Right ventricle myocardium inferior (tissue), 1 donor: ENCODE results near the gene TBC1D22A. TPM values are rescaled to one million over a fixed set of nuclear protein-coding genes. Genes with fewer than 3 reads are reported as not detected.

ENCODE experiments used
- ATAC-seq: fragments of 200-7000 bp; cut with Tn5 transposase; one replicate; pipeline ENCODE4 v1.9.1; 2020; ENCODE audit warnings: mild to moderate bottlenecking, moderate library complexity
- DNase-seq: peaks from one replicate; pipeline ENCODE4 v3.0.0; 2021; ENCODE audit errors: missing footprints
- intact Hi-C: fragments of 100-400 bp; cut with DNase I; formaldehyde crosslinking; loops from one replicate; pipeline ENCODE4 v1.11.0; 2022
- total RNA-seq: library from RNA; stranded (reverse); fragmentation: NEBNext Ultra II Directional; extraction: Animal tissue kit (Norgen Biotek cat#: 25700); gene quantifications from one replicate; pipeline ENCODE4 v1.2.1, GENCODE V29; 2021
- donor health status: DM: no; HTN: yes; CAD: no; lungs with severe emphysema.

The TBC1D22A gene
- total RNA-seq, 1 donor from 2014 or later, result 14.6 TPM

DNA sequence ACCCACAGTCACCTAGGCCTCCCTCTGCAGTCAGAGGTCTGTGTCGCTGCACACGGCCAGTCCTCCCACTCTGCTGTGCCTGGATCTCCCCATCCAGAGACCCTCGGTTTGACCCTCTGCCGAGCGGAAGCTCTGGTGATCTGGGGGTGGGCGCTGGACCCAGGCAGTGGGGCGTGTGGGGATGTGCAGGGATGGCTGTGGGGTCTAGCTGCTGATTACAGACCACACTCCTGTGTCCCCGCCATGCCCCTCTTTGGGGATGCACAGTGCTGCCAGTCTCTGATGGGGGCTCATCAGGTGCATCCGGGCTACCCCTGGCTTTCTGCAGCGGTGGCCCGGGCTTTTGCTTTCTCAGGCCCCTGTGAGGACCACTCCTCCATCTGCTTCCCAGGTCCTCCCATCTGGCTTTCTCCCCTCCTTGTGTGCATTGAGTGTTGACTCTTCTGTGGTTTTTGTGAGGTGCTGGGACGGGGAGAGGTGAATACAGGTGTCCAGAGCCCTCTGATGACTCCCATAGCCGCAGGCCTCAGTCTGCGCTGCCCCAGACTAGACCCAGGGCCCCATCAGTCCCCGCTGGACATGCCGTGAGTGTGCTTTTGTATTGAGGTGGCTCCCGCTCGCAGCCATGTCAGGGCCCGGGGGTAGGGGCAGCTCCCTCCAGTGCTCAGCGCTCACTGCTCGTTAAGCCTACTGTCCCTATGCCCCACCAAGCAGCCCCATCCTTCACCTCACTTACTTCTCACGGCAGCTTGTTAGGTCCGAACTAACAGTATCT is 251.6 kb downstream of the TBC1D22A start:
- DNase-seq (peak; percentile 40), ATAC-seq (no peak)
- intact Hi-C loops, result no loop called here

GRCh38 chr22:47014636-47015345 is 252.3 kb downstream of the TBC1D22A start:
- peak; percentile 56 for DNase-seq
- intact Hi-C loops, result no loop called here
- ATAC-seq, result no peak

- intact Hi-C loops, result no loop called here
- peak; percentile 57 for DNase-seq
Observed at GRCh38 chr22:47015589-47016178, 253.2 kb downstream of the TBC1D22A start.

DNA sequence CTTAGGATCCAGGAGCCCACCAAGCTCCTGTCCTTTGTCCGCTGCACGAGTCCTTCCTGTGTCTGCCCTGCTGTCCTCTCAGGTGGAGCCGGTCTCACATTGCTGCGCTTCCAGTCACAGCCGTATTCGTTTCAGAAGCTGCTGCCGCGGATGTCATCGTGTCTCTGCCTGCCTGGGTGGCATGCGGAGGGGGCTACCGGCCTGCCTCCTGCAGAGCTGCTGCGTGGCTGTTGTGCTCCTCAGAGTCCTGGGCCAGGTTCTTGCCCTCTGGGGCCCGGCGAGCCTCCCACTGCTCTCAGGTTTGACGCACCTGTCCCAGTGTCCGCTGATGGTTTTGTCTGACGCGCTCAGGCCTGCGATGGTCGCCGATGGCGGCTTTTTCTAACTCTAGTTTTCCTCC is 254.2 kb downstream of the TBC1D22A start:
- ATAC-seq, result no peak
- no peak for DNase-seq
- intact Hi-C loops, result no loop called here

More at GRCh38 chr22:47015589-47016178, 253.2 kb downstream of the TBC1D22A start:
- no peak for ATAC-seq

DNA sequence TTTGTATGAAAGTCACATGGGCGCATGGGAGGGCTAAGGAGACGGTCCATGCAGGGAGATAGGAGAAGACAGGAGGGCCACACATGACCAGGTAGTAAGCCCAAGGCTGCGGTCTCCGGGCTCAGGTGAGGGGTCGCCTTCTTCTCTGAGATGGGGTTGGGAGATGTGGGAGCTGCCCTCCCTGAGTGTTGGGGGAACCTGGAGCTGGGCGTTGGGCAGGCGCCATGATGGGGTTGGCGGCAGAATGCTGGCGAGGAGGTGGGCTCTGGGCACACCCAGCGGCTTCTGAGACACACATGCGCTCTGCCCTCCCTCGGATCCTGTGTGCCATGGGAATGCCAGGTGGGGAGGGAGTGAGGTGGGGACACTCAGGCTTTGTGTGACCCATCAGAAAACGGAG is 254.8 kb downstream of the TBC1D22A start:
- intact Hi-C loops, result no loop called here
- DNase-seq, result peak; percentile 46
- ATAC-seq, result no peak

- intact Hi-C loops, result no loop called here
- peak; percentile 67 for DNase-seq
- no peak for ATAC-seq
Observed at GRCh38 chr22:47018010-47018910, 255.8 kb downstream of the TBC1D22A start.

DNA sequence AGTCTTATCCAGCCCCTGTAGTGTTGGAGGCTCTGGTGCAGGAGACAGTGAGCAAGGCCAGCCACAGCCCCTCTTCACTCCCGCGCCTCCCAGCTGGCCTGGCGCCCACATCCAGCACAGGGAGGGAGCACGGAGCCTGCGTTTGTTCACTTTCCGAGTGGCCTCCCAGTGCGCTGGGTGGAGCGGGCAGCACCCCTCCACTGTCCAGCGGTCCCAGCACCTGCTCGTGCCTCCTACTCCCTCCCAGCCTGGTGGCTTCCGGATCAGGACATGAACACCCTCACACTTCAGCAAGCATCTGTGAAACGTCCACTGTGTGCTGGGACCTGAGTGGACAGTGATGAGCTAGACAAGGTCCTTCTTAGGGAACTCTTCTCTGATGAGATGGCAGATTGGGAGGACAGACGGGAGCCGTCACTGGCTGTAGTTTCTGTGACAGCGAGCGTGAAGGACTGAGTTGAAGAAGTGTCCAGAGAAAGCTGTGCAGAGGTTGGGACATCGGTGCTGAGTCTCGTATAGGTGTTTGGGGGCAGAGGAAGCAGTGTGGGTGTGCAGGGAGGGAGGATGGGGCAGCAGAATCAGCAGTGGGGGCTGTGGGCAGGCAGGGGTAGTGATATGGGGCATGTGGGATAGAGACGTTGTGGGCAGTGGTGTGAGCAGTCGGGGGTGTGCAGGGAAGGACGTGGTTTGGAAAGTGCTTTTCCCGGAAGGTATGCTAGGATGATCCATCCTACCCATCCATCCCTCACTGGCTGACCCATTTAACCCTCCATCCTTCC is 256.8 kb downstream of the TBC1D22A start:
- DNase-seq (peak; percentile 51), ATAC-seq (no peak)
- intact Hi-C loops, result no loop called here

DNA sequence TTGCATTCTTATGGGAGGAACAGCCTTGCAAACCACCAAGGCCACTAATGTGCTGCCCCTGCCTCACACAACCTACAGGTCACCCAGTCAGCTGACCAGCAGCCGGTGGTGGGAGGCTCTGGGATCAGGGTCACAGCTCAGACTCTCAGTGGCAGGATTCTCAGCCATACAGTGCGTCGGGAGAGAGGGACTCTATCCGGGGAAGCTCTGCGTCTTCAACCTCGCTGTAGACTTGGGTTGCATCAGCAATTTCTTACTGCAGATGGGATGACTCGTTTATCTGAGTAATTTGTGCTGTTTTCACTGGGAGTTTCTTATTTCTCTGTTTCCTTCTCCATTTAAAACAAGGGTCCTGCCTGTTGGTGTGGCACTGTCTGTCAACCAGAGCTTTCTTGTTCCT is 257.7 kb downstream of the TBC1D22A start:
- intact Hi-C loops, result no loop called here
- ATAC-seq (no peak), DNase-seq (no peak)

DNA sequence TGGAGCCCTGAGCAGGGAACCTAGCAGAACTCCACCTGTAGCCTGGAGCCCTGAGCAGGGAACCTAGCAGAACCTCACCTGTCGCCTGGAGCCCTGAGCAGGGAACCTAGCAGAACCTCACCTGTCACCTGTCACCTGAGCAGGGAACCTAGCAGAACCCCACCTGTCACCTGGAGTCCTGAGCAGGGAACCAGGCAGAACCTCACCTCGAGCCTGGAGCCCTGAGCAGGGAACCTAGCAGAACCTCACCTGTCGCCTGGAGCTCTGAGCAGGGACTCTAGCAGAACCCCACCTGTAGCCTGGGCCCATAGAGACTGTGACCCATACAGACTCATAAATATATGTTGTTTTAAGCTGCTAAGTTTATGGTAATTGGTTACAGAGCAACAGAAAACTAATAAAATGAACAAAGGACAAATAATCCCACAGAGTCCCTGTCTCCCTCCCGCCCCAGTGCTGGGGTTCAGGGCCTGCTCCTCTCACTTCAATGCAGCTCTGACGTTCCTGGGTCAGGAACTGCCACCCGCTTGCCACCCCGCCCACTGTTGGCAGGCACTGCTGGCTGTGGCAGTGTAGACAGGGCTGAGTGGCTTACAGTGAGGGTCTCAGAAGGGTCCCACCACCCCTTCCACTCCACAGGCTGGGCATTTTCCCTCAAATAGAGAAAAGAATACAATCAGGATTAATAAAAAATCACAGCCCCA is 259.1 kb downstream of the TBC1D22A start:
- ATAC-seq (no peak), DNase-seq (no peak)
- intact Hi-C loops, result no loop called here

DNA sequence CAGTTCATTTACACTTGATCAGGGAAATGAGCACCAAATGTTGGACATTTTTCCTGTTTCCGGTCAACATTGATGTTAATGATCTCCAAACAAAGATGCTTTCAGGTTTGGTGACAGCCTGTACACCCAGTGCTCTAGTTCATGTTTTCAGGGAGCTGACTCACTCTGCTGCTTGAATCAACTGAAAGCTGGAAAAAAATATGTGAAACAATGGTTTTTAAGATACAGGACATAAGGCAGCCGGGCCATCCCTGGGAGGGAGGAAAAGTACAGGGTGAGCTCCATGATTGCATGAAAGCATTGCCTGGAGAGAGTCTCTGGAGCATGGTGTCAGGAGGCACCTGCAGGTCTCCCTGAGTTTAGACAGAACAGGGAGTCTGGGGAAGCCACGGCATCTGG is 259.6 kb downstream of the TBC1D22A start:
- DNase-seq (no peak), ATAC-seq (no peak)
- intact Hi-C loops, result no loop called here

DNA sequence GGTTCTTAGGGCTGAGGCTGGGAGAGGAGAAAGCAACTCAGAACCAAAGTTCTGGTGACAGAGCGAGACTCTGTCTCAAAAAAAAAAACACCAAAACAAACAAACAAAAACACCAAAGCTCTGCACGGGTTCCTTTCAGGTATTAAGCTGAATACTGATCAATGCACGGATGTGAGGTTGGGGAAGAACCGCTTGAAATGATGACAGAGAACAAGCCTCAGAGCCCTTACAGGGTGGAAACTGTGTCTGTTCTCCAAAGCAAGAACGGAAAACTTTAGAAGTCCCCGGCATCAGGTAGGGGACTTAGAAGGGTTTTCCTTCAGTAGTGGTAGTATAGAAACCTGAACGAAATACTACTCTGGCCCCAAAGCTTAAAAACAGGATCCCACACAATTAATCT is 260.0 kb downstream of the TBC1D22A start:
- intact Hi-C loops, result no loop called here
- ATAC-seq (no peak), DNase-seq (no peak)

DNA sequence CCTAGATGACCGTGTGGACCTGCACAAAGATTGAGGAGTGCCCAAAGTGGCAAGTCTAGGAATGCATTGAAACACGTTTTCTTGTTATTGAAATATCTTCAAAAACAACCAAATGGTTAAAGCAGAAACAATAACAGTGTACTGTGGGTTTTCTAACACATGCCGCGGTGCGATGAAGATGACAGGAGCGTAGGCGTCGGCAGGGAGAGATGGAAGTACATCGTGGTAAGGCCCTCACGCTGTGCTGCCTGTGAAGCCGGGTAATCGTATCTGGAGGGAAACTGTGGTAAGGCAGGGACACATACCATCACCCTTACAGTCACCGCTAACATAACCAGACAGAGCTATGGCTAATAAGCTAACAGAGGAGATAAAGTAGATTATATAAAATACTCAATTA is 261.4 kb downstream of the TBC1D22A start:
- no peak for ATAC-seq
- intact Hi-C loops, result no loop called here
- no peak for DNase-seq

DNA sequence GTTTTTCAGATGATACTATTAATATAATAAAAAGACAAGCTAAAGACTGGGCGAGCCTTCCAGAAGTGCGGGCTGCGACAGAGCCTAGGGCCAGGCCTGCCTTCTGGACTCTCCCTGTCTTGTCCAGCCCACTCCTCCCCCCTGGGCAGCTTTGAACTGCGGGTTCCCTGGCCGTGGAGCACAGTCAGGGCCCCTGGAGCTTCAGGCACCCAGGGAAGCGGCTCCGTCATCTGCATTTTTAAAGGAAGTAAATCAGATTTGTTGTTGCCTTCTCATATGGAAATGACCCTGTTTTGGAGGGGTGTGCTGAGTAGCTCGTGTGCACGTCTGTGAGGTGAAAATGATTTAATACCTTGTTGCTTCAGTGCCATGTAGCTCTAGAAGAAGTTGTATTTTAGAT is 265.3 kb downstream of the TBC1D22A start:
- intact Hi-C loops, result no loop called here
- no peak for DNase-seq
- no peak for ATAC-seq

DNA sequence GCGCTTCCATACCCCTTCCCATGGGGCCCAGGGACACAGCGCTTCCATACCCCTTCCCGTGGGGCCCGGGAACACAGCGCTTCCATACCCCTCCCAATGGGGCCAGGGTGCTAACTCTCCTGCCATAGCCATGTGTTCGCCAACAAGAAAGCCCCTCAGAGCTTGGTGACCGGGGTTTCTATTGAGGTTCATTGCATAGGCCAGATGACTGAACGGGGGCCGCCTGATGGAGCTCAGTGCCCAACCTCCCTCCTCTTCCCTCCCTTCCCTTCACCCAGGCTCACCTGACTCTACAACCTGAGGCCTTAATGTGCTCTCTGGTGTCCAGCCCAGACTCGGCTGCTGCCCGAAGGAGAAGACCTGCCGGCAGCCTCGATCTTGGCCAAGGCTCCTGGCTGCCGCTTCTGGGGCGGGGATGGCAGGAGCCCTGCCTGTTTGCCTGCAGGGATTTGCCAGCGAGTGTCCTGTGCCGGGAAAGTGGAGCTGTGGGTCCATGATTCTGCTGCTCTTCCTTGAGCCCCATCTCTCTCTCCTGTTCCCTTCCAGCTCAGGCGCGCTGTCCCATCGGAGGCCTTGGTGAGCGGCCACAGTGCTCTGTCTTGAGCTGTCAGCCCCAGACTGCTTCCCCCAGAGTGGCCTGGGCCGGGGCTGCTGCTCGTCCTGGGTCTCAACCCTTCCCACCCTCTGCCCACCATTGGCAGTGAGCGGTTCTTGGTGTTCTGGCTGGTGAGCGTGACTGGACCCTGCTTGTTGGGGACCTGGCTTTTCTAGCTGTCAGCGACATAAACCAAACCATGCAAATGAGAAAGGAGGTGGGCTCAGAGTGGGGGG is 267.0 kb downstream of the TBC1D22A start:
- DNase-seq, result peak; percentile 15
- intact Hi-C loops, result no loop called here
- ATAC-seq, result no peak

DNA sequence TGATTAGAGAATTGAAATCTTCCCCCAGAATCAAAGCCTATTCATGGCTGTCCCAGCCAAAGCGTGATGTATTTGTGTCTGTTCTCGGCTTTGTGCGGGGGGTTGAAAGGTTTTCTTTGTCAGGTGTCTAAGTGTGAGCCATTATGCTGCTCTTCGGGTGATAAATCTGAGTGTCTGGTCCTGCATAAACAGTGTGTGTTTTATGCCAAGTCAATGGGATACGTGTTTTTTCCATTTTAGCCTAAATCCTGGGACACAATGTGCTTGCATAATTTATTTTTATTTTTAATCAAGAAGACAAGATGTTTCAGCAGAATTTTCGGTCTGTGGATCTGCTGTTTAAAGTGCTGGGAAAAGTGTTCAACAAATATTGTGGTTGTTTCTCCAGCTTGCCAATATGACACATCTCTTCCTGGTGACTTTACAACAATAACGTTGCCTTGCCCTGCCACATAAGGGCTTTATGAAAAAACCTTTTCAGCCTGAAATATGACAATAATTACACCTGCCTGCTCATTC is 267.8 kb downstream of the TBC1D22A start:
- ATAC-seq (no peak), DNase-seq (no peak)
- intact Hi-C loops, result no loop called here

GRCh38 chr22:47030881-47031627 is 268.6 kb downstream of the TBC1D22A start:
- intact Hi-C loops, result no loop called here
- DNase-seq (peak; percentile 11), ATAC-seq (no peak)
